ENCODE results near the gene PTDSS2.
"Not testable (repeated sequence)": the region's sequence is repeated elsewhere in the genome, so short reads cannot be mapped to it uniquely, and the experiment has no call there.

Gene PTDSS2

GRCh38 chr11:452203-452744 is 2.2 kb downstream of the PTDSS2 start:
- DNase-seq = no peak

GRCh38 chr11:452916-453527 is 2.9 kb downstream of the PTDSS2 start:
- no peak for DNase-seq

DNA sequence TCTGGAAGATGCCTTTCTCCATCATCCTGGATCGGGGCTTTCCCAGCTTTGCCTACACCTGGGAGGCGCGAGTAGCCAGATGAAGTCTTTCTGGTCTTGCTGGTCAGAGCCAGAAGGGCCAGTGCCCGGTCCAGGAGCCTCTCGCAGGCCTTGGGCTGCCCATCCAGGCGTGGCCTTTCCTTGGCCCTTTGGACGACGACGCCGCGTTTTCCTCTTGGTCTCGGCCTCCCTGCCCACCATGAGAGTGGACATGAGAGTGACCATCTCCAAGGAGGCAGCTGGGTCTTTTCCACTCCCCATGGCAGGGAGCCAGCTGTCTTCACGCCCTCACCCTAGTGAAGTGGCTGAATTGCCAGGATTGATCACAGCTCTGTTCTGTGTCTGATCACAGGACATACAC is 3.5 kb downstream of the PTDSS2 start:
- DNase-seq = no peak

DNA sequence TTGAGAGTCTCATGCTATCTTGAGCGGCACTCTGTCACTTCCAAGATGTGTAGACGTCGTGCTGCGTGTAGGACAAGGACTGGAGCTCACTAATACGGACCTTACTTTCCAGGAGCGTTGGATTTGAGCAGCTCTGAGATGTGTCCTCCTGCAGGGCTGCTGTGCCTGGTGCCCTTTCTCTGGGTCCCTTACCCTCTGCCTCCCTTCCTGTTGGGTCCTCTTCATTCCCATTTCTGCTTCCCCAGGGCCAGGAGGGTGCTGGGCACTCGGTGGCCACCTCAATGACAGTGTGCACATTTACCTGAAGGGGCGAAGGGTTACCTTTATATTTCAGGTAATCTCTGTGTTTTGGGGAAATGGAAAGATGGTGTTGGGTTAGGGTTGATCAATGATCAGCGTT is 4.0 kb downstream of the PTDSS2 start:
- DNase-seq = no peak

DNA sequence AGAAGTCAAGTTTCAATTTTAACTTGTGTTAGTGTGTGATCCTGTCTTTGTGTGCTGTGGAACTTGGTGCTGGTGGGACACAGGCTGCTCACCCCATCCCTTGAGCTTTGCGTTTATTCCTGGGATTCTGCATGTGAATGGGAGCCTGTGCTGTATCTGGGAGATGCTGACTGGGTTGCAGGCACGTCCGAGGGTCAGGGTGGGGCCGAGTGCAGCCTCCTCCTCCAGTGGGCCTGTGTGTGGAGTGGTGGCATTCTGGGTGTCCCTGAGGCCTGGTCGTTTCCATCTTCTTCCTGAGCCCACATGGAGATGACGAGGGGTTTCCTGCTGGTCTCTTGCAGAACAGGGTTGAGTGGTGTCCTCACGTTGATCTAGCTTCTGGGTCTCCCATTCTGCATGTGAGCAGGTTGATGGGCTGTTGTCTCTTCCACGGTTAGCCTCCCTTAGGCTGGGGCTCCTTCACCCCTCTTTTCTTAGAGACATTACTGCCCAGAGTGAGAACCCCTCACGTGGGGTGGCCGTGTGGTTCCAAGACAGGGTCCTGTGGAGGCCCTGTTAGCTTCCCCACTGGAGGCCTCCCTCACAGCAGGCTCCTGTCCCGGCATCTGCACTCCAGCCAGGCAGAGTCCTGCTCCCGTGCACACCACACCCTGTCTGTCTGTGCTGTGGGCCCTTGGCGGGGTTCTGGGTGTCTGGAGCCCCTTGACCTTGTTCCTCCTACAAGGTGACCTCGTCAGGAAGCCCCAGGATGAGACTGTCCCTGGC is 4.9 kb downstream of the PTDSS2 start:
- no peak for DNase-seq

GRCh38 chr11:455566-456147 is 5.6 kb downstream of the PTDSS2 start:
- DNase-seq = no peak

DNA sequence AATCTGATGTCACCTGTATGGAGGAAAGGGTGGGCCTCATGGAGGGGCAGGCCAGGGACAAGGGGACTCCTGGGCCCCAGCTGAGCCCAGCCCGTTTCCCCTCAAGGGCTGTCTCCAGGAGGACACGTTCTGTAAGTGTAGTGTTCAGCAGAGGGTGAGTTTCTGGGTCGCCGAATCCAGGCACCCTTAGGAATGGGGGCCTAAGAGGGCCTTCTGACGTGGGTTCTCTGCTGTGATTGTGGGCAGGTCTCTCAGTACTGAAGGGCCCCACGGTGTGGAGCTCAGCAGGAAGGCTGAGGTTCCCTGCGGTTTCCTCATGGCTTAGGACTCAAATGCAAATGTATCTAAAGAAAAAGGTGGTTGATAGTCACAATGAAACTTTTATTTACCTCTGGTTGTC is 6.5 kb downstream of the PTDSS2 start:
- no peak for DNase-seq

DNA sequence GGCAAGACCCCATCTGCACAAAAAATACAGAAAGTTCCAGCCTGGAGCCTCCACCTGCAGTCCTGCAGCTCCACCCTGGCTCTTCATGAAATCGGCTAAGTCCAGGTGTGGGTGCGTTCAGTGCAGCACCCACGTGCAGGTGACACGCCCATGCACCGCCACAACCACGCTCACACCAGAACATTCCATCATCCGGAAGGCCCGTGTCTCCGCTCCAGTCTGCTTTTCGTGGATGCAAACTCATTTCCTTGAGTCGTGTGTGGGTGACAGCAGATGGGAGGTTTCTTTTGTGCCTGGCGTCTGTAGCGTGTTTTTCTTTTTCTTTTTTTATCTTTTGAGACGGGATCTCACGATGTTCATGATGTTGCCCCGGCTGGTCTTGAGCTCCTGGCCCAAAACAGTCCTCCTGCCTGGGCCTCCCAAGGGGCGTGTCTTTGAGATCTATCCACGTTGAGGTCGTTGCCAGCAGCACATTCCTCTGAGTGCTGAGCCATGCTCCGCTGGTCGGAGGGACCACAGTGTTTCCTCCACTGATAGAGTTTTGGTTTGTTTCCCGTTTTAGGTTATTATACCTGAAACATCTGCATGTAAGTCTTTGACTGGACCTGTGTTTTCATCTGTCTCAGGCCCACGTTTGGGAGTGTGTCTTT is 7.2 kb downstream of the PTDSS2 start:
- DNase-seq = no peak

DNA sequence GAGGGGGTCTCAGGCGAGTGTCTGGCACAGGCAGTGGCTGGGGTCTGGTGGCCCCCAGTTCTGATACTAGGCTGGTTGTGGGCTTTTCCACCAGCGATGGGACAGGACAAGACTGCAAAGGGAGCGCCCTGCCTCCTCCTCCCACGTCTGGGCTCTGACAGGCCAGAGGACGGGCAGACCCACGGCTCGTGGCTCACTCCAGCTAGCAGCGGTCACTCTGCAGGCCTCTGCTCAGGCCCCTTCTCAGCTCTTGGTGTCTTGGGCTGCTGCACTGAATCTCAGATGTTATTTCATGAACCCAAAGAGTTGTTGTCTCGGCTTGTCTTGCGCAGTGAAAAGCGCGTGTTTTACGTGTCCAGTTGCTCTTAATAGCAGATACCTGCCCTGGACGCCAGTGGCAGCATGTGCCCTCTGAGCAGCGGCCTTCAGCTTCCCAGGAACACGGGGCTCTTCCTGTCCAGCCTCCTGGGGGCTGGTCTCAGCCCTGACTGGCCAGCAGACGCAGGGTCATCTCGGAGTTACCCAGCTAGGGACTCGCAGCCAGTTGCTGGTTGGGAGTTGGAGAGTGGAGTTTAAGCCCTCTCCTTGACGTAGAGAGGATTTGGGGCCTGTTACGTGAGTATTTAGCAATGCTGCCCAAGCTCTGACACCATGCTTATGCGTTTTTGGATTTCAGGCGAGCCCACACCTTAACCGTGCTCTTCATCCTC is 9.6 kb downstream of the PTDSS2 start:
- DNase-seq = no peak

DNA sequence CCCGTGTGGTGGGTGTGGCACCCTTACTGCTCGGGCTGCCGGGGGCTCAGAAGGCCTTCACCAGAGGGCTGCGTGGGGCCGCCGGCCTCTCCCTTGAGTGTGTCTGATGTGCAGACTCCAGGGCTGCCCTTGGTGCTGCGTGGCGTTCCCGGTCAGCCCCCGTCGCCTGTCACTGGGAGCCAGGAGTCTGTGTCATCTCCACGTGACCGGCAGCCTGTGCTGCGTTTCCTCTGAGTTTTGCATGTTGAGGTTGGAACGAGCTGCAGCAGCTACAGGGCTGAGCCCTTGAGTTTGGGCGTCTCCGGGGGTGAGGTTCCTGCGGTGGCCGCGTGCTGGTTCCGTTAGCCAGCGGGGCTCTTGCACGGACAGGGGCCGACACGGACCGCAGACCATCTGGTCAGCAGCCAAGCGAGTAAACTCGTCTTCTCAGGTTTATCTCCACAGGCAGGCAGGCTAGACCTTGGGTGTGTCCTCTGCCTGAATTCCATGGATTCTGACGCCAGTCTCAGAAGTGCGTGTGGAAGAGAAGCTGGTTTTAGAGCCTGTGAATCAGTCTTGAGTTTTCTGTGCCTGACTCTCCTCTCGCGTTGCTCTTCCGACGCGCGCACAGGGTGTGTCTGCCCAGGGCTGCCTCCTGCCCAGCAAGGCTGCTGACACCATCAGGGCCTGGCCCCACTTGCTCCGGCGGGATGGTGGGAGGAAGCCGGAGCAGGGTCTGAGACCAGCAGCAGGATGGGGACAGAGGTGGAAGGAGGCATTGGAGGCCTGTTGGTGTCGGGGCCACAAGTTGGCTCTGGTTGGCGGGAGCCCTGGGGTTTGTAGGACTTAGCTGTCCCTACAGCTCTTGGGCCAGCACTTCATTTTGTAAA is 10.5 kb downstream of the PTDSS2 start:
- no peak for DNase-seq

- DNase-seq = no peak
Observed at GRCh38 chr11:461626-462025, 11.5 kb downstream of the PTDSS2 start.

GRCh38 chr11:462107-462890 is 12.2 kb downstream of the PTDSS2 start:
- no peak for DNase-seq

DNA sequence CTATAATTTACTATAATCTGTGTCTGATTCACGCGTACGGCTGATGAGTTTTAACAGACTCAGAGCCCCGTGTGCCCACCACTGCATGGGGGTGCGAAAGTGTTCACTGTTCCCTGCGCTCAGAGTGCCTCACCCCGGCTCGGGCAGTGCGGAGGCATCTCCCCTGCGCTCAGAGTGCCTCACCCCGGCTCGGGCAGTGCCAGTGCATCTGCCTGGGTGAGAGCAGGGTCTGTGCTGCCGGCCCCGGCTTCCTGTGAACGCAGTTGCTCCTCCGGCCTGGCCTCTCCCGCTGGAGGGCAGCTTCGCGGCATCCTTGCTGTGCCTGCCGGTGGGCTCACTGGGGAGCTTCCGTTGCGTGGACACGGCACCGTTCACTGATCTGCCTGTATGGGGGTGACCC is 14.2 kb downstream of the PTDSS2 start:
- no peak for DNase-seq

- no peak for DNase-seq
Observed at GRCh38 chr11:465896-466530, 15.9 kb downstream of the PTDSS2 start.

DNA sequence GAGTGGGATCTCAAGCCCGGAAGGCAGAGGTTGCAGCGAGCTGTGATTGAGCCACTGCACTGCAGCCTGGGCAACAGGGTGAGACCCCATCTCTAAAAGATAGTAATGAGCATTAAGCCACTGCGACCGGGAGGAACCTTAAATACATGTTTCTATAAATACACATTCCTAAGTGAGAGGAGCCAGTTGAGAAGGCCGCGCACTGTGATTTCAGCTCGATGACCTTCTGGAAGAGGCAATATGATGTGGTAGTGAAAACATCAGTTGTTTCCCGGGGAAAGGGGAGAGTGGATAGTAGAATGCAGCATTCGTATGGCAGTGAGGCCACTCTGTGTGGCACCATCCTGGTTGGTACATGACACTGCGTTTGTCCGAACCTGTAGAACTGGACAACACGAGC is 18.0 kb downstream of the PTDSS2 start:
- no peak for DNase-seq

DNA sequence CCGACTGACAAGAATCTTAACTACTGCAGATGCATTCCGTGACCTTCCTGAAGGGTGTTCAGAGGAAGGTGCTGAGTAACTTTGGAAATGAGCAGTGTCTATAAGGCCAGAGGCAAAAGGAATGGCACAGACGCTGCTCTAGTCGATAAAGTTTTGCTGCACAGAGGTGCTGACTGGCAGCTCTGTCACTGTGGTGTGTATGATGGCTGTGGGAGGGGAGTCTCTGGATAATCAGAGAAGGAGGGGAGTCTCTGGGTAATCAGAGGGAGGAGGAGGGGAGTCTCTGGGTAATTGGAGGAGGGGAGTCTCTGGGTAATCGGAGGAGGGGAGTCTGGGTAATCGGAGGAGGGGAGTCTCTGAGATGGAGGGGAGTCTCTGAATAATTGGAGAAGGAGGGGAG is 18.4 kb downstream of the PTDSS2 start:
- no peak for DNase-seq

GRCh38 chr11:469026-469683 is 19.1 kb downstream of the PTDSS2 start:
- not testable (repeated sequence) for DNase-seq

DNA sequence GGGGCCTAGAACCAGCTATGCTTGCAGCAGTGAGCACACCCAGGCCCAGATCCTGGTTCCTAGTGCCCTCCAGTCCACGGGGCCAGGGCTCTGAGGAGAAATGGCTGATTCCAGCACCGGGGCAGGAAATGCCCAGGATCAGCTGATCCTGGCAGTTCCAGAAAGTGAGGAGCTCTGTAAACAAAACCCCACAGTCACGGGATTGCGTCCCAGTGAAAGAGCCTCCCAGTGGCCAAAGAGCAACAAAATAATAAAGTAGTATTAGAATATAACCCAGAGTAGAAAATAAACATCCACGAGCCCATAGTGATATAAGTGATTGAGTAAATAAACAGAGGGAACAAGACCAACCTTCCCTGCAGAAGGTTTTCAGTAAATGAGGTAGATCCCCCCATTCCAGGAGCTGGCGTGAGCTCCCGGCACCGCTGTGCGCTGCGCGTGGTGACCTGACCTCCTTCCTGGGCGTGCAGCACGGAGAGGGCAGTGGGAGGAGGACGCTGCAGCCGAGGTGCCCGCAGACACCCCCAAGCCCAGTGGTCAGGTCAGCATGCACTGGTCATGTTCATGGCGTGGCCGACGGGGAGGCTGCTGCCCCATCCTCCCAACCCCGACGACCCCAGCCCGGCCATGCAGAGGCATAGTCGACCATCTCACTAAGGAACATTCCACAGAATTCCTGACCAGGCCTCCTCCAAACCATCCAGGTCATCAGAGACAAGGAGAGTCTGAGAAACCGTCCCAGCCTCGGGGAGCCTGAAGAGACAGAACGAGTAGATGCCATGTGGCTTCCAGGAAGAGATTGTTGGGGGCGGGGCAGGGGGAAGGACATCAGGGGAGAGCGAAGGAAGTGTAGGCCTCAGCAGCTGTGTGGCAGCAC is 19.8 kb downstream of the PTDSS2 start:
- no peak for DNase-seq

Measured in NCI-H1092 (cell line).